ENCODE measurements around the gene AGBL1. TPM values are rescaled to one million over a fixed set of nuclear protein-coding genes. Genes with fewer than 3 reads are reported as not detected.

AGBL1 gene
- total RNA-seq, 3 donors from 2014 or later (not counting 1 experiment from before 2014, with no cell fraction given), result not detected

- Mint-ChIP-seq H3K4me1 (no peaks in the 10 kb centered on the region), H3K9me3 (peaks cover 0 to 2% of the 10 kb centered on the region in 2 donors), H3K4me3 (no peak overlapping the region), H3K36me3 (no peaks in the 10 kb centered on the region), H3K27me3 (ENCODE audit: low read depth in 2 of 2) (peaks cover 0 to 11% of the 10 kb centered on the region in 2 donors), H3K27ac (no peak overlapping the region)
- no peak overlapping the region for H3K4me3 ChIP-seq (ENCODE audit: low read length)
- DNase-seq, result no peak
- H3K27me3 ChIP-seq (ENCODE audit: control insufficient read depth, insufficient read depth, low read length), result peaks cover 2% of the 10 kb centered on the region
- H3K9me3 ChIP-seq (ENCODE audit: control insufficient read depth, insufficient read depth, low read length), result no peaks in the 10 kb centered on the region
- 79% methylated on average over 1 of the region's 1 CpG for WGBS (ENCODE audit: insufficient coverage)
- no peak for TF ChIP-seq CTCF (IDR thresholded peaks at IDR 0.05)
- no peak overlapping the region for H3K27ac ChIP-seq (ENCODE audit: low read length)
- ATAC-seq, result no peak
- H3K4me1 ChIP-seq (ENCODE audit: control insufficient read depth, insufficient read depth, low read length), result no peaks in the 10 kb centered on the region
- H3K36me3 ChIP-seq (ENCODE audit: control insufficient read depth, insufficient read depth, low read length), result no peaks in the 10 kb centered on the region
- intact Hi-C loops (cut with micrococcal nuclease), result no loop called here
Observed at GRCh38 chr15:86595741-86596140, 516.1 kb downstream of the AGBL1 start.

- no CpG with 5 or more reads among the region's 2 CpGs for WGBS (ENCODE audit: insufficient coverage)
- H3K36me3 Mint-ChIP-seq, result no peaks in the 10 kb centered on the region
- no peak for TF ChIP-seq CTCF (IDR thresholded peaks at IDR 0.05)
Observed at GRCh38 chr15:86603466-86603865, 523.8 kb downstream of the AGBL1 start.

GRCh38 chr15:86608461-86609205 is 529.0 kb downstream of the AGBL1 start:
- no peak for TF ChIP-seq CTCF (IDR thresholded peaks at IDR 0.05)
- Histone ChIP-seq H3K9me3 (ENCODE audit: control insufficient read depth, insufficient read depth, low read length) (no peaks in the 10 kb centered on the region), H3K36me3 (ENCODE audit: control insufficient read depth, insufficient read depth, low read length) (no peaks in the 10 kb centered on the region), H3K27ac (ENCODE audit: low read length) (no peak overlapping the region), H3K4me1 (ENCODE audit: control insufficient read depth, insufficient read depth, low read length) (peaks cover 5% of the 10 kb centered on the region), H3K4me3 (ENCODE audit: low read length) (no peak overlapping the region), H3K27me3 (ENCODE audit: control insufficient read depth, insufficient read depth, low read length) (no peaks in the 10 kb centered on the region)
- WGBS (ENCODE audit: insufficient coverage), result 86% methylated on average over 7 of the region's 7 CpGs
- peaks cover 9 to 16% of the 10 kb centered on the region in 2 donors for H3K4me1 Mint-ChIP-seq
- intact Hi-C loops (cut with micrococcal nuclease), result no loop called here
- no peak for DNase-seq
- no peaks in the 10 kb centered on the region for H3K36me3 Mint-ChIP-seq
- H3K9me3 Mint-ChIP-seq, result peaks cover 0 to 2% of the 10 kb centered on the region in 2 donors
- H3K27ac Mint-ChIP-seq, result no peak overlapping the region
- peaks cover 9 to 27% of the 10 kb centered on the region in 2 donors for H3K27me3 Mint-ChIP-seq (ENCODE audit: low read depth in 2 of 2)
- ATAC-seq, result no peak
- no peak overlapping the region for H3K4me3 Mint-ChIP-seq

More at GRCh38 chr15:86603466-86603865, 523.8 kb downstream of the AGBL1 start:
- H3K4me1 Mint-ChIP-seq, result no peaks in the 10 kb centered on the region
- no peak overlapping the region for H3K27ac Mint-ChIP-seq
- DNase-seq, result no peak
- Histone ChIP-seq H3K27ac (ENCODE audit: low read length) (no peak overlapping the region), H3K27me3 (ENCODE audit: control insufficient read depth, insufficient read depth, low read length) (no peaks in the 10 kb centered on the region), H3K9me3 (ENCODE audit: control insufficient read depth, insufficient read depth, low read length) (no peaks in the 10 kb centered on the region), H3K36me3 (ENCODE audit: control insufficient read depth, insufficient read depth, low read length) (no peaks in the 10 kb centered on the region), H3K4me1 (ENCODE audit: control insufficient read depth, insufficient read depth, low read length) (no peaks in the 10 kb centered on the region), H3K4me3 (ENCODE audit: low read length) (no peak overlapping the region)
- peaks cover 0 to 4% of the 10 kb centered on the region in 2 donors for H3K9me3 Mint-ChIP-seq
- intact Hi-C loops (cut with micrococcal nuclease), result no loop called here
- H3K4me3 Mint-ChIP-seq, result no peak overlapping the region
- peaks cover 9 to 28% of the 10 kb centered on the region in 2 donors for H3K27me3 Mint-ChIP-seq (ENCODE audit: low read depth in 2 of 2)
- ATAC-seq, result no peak
